ENCODE measurements around the gene PDE1C. TPM values are rescaled to one million over a fixed set of nuclear protein-coding genes. Genes with fewer than 3 reads are reported as not detected.

PDE1C gene
- total RNA-seq, 1 experiment from 2014 or later, result not detected

- CTCF ChIA-PET, result no interaction called here
- no peak for TF ChIP-seq EZH2 (IDR thresholded peaks at IDR 0.05; ENCODE audit: borderline replicate concordance, low read depth, low read length, poor library complexity, severe bottlenecking)
- no peak for TF ChIP-seq CTCF (conservative IDR thresholded peaks at IDR 0.05; ENCODE audit: low read depth, low read length)
- intact Hi-C loops (cut with micrococcal nuclease; ENCODE audit: unreplicated experiment), result no loop called here
These were observed 32.5 kb downstream of the PDE1C start for GRCh38 chr7:32037650-32038198.

GRCh38 chr7:32036557-32036956, 33.6 kb downstream of the PDE1C start:
- DNase-seq (ENCODE audit: low spot score), result no peak
- TF ChIP-seq EZH2 (IDR thresholded peaks at IDR 0.05; ENCODE audit: borderline replicate concordance, low read depth, low read length, poor library complexity, severe bottlenecking) (no peak), CTCF (conservative IDR thresholded peaks at IDR 0.05; ENCODE audit: low read depth, low read length) (no peak)
- intact Hi-C loops (cut with micrococcal nuclease; ENCODE audit: unreplicated experiment), result no loop called here

More at GRCh38 chr7:32037650-32038198, 32.5 kb downstream of the PDE1C start:
- POLR2A ChIA-PET (ENCODE audit: low non-redundant PET), result no interaction called here
- Histone ChIP-seq H3K27ac (ENCODE audit: low read depth, low read length, poor library complexity, severe bottlenecking) (no peak overlapping the region), H3K4me1 (ENCODE audit: insufficient read depth, low read length, poor library complexity, severe bottlenecking) (no peaks in the 10 kb centered on the region), H3K36me3 (ENCODE audit: insufficient read depth, low read length, poor library complexity, severe bottlenecking) (no peaks in the 10 kb centered on the region), H3K4me3 (ENCODE audit: low read depth, low read length, poor library complexity, severe bottlenecking) (no peak overlapping the region), H3K27me3 (replicated peaks; ENCODE audit: insufficient read depth, low read depth, low read length, poor library complexity) (peaks cover 93% of the 10 kb centered on the region), H3K9me3 (ENCODE audit: low read depth, low read length, poor library complexity, severe bottlenecking) (no peaks in the 10 kb centered on the region)
- DNase-seq (ENCODE audit: low spot score), result no peak
- BruUV-seq (replicated peaks), result no TSS peak

GRCh38 chr7:32034052-32034451, 36.2 kb downstream of the PDE1C start:
- intact Hi-C loops (cut with micrococcal nuclease; ENCODE audit: unreplicated experiment), result no loop called here
- ChIA-PET POLR2A (ENCODE audit: low non-redundant PET) (no interaction called here), CTCF (no interaction called here)

More at GRCh38 chr7:32036557-32036956, 33.6 kb downstream of the PDE1C start:
- Histone ChIP-seq H3K4me1 (ENCODE audit: insufficient read depth, low read length, poor library complexity, severe bottlenecking) (no peaks in the 10 kb centered on the region), H3K9me3 (ENCODE audit: low read depth, low read length, poor library complexity, severe bottlenecking) (no peaks in the 10 kb centered on the region), H3K27ac (ENCODE audit: low read depth, low read length, poor library complexity, severe bottlenecking) (no peak overlapping the region), H3K27me3 (replicated peaks; ENCODE audit: insufficient read depth, low read depth, low read length, poor library complexity) (peaks cover 90% of the 10 kb centered on the region), H3K36me3 (ENCODE audit: insufficient read depth, low read length, poor library complexity, severe bottlenecking) (no peaks in the 10 kb centered on the region), H3K4me3 (ENCODE audit: low read depth, low read length, poor library complexity, severe bottlenecking) (no peak overlapping the region)
- ChIA-PET POLR2A (ENCODE audit: low non-redundant PET) (no interaction called here), CTCF (no interaction called here)
- no TSS peak for BruUV-seq (replicated peaks)

More at GRCh38 chr7:32034052-32034451, 36.2 kb downstream of the PDE1C start:
- no peak overlapping the region for H3K27ac ChIP-seq (ENCODE audit: low read depth, low read length, poor library complexity, severe bottlenecking)
- no peaks in the 10 kb centered on the region for H3K9me3 ChIP-seq (ENCODE audit: low read depth, low read length, poor library complexity, severe bottlenecking)
- peaks cover 85% of the 10 kb centered on the region for H3K27me3 ChIP-seq (replicated peaks; ENCODE audit: insufficient read depth, low read depth, low read length, poor library complexity)
- H3K4me3 ChIP-seq (ENCODE audit: low read depth, low read length, poor library complexity, severe bottlenecking), result no peak overlapping the region
- H3K36me3 ChIP-seq (ENCODE audit: insufficient read depth, low read length, poor library complexity, severe bottlenecking), result no peaks in the 10 kb centered on the region
- H3K4me1 ChIP-seq (ENCODE audit: insufficient read depth, low read length, poor library complexity, severe bottlenecking), result no peaks in the 10 kb centered on the region
- TF ChIP-seq CTCF (conservative IDR thresholded peaks at IDR 0.05; ENCODE audit: low read depth, low read length) (no peak), EZH2 (IDR thresholded peaks at IDR 0.05; ENCODE audit: borderline replicate concordance, low read depth, low read length, poor library complexity, severe bottlenecking) (no peak)
- BruUV-seq (replicated peaks), result no TSS peak
- DNase-seq (ENCODE audit: low spot score), result no peak

Data from A673 (cell line).